HG02610 (cell line): ENCODE measurements around the gene SLC6A17.

Experiments
- ATAC-seq: cut with Tn5 transposase; IDR thresholded peaks from one replicate; pipeline ENCODE4 v1.9.1; 2021; ENCODE audit warnings: mild to moderate bottlenecking, moderate library complexity; ENCODE audit not compliant: unreplicated experiment

SLC6A17 gene

DNA sequence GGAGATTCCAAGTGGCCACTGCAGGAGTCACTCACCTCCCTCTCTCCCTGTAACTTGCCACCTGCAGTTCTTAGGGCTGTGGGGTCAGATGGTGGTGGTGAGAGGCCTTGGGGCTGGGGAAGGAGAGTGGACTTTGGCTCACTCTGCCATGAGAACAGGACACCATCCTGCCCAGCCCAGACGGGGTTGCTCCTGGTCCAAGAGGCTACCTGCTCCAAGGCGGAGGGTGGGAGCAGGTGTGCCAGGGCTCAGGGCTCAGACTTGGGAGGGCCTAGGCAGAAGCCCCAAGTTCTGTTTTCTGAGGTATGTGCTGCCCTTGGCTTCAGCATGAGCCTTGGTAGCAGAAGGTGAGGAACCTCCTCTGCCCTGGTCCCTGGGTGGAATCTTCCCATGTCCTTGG lies 48.5 kb downstream of the SLC6A17 start:
- no peak for ATAC-seq

DNA sequence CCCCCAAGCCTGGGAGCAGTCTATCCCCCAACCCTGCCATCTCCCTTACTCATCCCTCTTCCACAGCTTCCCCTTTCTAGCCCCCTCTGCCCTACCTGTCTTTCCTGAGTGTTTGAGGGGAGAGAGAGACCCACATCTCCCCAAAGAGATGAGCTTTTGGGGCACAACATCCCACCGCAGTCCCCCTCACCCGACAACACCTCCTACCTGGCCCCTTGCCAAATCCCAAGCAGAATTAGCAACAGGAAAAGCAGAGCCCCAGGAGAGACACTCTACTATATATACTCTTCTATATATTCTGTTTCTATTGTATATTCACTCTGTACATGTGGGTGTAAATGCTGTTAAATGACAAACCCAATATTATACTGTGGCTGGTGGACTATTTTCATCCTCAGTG lies 49.9 kb downstream of the SLC6A17 start:
- ATAC-seq, result no peak

DNA sequence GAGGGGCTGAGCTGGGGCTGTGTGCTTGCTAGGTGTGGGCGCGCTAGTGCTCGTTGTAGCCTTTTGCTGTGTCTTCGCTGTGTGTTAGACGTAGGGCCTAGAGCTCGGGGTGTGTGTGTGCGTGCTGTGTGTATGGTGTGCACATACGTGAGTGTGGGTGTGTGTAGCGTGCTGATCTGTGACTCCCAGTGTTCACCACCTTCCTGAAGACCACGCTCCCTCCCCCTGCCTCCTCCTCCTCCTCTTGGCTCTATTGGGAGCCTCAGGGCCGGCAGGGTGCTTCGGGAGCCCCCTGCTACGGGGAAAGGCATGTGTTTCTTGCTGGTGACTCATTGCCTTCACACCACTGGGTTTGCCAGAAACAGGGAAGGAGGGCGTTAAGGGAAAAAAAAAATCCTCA lies 50.4 kb downstream of the SLC6A17 start:
- no peak for ATAC-seq

DNA sequence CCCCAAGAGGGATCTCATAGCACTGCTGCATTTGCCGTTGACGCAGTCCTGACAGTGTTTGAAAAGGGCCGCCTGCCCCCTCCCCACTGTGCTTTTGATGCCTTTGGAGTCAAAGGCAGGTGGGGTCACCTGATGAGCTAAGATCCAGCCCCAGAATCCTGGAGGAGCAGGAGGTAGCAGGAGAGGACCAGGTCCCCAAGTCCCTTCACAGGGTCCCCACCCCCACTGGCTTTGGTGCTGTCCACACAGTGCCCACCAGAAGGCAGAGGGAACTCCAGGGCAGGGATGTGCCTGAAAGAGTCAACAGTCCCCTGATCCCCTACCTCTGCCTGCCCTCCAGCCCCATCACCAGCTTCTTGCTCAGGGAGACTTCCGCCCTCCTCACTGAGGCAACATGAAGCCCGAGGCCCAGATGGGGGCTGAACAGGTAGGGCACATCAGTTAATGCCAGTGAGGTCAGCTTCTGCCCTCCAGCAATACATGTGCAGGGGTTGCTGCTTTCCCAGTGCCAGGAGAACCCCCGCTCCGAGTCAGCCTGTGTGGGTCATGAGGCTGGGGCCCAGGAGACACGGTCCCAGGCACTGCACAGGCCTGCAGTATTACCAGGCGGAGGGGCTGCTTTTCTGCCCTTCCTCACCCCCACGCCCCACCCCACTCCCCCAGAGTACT lies 51.0 kb downstream of the SLC6A17 start:
- ATAC-seq, result no peak

GRCh38 chr1:110203021-110203661 lies 52.8 kb downstream of the SLC6A17 start:
- no peak for ATAC-seq

- ATAC-seq, result no peak
Measured at GRCh38 chr1:110205156-110205555, 54.9 kb downstream of the SLC6A17 start.

DNA sequence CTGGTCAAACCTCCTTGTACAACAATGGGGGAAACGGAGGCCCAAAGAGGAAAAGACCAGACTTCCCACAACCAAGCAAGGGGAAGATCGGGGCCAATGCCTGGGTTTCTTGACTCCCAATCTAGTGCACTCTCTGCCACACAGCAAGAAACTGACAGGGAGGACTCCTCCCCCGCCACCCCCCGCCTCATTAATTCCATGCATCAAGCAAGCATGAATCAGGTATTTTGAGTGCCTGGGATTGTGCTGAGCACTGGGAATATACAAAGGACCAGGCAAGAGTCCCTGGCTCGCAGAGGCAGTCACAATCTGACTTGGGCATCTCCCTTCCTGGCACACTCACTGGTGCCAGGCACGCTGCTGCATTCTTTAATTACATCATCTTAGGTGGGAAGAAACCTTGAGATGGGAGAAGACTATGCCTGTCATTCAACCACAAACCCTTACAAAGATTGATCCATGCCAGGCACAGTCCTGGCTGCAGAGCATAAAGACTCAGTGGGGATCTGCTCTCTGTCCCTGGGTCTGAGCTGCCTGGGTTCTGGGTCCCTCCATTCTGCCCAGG lies 55.4 kb downstream of the SLC6A17 start:
- no peak for ATAC-seq

- ATAC-seq, result no peak
Measured at GRCh38 chr1:110206261-110206920, 56.1 kb downstream of the SLC6A17 start.

DNA sequence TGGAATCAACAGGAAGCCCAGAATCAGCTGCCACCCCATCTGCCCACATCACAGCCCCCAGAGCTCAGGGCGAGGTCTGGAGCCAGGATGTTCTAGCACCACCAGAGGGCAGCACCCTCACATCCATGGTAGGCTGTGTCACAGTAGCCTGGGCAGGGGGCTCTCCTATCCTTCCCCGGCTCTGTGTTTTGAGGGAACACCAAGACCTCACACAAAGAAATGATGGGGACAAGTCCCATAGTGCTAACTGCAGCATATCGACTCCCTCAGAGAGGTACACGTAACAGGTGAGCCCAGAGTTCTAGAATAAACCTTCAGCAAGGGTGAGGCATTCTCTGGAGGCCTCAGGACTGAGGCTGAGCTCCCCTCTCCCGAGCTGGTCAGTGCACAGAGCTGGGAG lies 57.5 kb downstream of the SLC6A17 start:
- ATAC-seq, result no peak

GRCh38 chr1:110208916-110209645 lies 58.8 kb downstream of the SLC6A17 start:
- ATAC-seq, result no peak

DNA sequence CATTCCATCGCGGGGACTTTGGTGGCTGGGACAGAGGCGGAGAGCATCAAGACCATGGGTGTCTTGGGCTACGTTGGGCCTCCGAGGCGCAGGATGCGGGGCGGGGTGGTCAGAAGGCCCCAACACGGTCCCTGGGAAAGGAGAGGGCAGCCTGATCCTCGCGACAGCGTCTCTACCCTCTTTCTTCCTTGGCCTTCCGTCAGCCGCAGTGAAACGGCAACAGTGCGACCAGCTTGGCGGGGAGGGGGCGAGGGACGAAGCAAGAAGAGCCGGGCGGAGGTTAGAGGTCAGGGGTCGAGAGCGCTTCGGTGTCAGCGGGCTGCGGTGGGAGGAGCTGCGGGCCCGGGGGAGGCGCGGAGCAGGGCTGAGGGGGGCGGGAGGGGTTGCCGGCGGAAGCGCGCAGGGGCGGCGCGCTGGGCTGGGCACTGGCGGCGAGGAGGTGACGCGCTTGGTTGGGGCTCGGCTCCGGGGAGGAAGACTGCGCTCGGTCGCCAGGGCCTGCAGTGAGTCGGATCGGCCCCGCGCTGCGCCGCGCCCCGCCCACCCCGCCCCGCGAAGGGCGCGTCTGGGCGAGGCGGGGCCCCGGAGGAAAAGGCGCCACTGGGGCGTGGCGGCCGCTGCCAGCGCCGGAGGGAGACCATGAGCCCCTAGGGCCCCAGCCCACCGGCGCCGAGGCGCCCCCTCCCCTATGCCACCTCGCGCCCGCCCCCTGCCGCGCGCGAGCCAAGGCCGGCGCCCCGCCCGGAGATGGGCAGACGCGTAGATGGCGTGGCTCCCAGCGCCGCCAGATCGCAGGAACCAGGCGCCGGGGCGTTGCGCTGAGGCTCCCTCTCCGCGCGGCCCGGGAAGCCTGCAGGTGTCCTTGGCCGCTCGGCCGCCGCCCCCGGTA lies 59.7 kb downstream of the SLC6A17 start, which contains the start of gene KCNC4:
Gene KCNC4, plus strand, starts transcription at position 600 of the 889 bp plus-strand sequence. CDS start 1,186 bp downstream, outside the sequence.
- peak; percentile 86 for ATAC-seq

DNA sequence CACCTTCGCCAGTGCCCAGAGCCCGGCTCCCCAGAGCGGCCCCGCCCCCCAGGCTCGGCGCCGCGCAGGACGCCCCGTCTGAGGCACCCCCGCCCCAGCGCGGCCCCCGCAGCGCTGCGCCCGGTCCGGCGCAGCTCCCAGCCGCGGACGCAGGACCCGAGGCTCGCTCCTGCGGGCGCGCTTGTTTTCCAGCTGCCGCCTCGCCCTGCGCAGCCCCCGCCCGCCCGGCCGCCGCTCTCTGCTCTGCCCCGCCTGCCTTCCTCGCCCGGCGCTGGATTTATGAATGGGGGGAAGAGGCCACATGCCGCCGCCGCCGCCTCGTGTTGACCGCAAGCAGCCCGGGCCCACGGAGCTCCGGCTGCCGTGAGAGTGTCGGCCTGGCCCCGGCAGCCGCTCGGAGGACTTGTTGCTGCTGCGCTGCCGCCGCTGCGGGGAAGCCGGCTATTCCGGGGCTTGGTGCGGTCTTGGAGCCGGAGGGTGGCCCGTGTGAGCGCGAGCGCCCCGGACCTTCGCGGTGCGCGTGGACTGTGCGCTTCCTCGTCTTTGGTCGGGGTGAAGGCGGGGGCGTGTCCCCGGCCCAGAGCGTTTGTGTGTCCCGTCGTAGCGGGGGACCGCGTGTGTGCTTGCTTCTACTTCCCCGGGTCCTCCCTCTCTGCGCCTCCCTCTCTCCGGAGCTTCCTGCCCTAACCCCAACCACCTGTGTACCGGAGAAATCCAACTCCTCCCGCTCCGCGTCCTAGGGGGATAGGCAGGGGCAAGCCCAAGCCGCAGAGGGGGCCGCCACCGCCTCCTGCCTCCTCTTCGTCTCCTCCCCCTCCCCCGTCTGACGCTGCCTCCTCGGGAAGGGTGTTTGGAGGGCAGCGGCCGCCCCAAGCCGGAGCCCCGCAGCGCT lies 60.6 kb downstream of the SLC6A17 start:
- peak; percentile 8 for ATAC-seq

DNA sequence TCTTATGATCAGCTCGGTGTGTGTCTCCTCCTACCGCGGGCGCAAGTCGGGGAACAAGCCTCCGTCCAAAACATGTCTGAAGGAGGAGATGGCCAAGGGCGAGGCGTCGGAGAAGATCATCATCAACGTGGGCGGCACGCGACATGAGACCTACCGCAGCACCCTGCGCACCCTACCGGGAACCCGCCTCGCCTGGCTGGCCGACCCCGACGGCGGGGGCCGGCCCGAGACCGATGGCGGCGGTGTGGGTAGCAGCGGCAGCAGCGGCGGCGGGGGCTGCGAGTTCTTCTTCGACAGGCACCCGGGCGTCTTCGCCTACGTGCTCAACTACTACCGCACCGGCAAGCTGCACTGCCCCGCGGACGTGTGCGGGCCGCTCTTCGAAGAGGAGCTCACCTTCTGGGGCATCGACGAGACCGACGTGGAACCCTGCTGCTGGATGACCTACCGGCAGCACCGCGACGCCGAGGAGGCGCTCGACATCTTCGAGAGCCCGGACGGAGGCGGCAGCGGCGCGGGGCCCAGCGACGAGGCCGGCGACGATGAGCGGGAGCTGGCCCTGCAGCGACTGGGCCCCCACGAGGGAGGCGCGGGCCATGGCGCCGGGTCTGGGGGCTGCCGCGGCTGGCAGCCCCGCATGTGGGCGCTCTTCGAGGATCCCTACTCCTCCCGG lies 61.3 kb downstream of the SLC6A17 start:
- no peak for ATAC-seq

DNA sequence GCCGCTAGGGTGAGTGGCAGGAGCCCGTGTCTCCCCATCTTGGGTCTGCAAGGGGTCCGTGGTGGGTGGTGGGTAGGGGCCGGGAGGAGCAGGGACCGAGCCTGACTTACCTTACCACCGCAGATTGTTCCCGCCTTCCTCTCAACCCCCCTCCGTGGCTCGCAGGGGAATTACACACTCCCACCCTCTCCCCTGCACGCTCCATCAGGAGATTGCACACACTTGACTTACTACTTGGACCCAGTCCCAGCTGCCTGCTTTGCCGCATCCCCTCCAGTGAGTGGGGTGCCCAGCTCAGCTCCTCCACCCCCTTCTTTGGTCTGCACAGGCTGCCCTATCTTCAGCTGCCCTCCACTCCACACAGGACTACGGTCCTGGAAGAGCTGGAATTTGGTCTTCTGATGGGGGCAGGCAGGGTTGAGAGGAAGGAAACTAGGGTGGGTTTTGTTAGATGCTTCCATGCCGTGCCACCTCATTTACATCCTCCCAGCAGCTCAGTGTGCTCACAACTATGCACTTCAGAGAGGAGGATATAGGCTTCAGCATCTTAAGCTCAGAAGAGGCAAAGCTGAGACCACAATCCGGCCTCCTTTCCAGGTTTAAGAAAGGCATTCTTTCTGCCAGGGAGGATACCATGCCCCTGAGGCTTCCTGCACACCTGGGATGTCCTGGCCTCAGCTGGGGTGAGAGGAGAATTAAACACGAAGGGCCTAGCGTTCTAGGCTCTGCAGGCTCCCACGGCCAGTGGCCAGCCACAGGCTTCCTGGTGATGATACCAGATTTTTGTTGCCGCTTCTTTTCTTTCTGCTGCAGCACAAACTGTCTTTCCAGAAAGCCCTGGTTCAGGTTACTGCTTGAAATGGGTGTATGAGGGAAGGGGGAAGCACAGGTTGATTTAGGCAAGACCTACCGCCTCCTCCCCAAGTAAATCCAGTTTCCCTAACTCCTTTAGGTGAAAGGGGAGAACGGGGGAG lies 62.2 kb downstream of the SLC6A17 start:
- no peak for ATAC-seq

DNA sequence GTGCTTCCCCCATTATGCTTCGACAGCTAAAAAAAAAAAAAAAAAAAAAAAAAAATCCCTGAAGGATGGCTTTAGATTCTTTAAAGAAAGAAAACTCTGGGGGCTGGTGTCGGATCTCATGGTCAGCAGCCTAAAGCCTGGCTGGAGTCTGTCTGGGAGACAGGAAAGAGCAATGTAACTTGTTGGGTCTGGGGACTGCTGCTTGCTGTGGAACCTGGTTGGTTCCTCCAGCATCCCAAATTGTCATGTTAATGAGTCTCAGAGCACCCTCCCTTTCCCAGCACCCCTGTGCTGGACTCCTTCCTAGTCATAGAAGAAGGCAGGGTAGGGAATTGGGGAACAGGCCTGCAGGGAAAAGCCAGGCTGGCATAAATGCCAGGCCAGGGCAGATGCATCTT lies 62.8 kb downstream of the SLC6A17 start:
- no peak for ATAC-seq

DNA sequence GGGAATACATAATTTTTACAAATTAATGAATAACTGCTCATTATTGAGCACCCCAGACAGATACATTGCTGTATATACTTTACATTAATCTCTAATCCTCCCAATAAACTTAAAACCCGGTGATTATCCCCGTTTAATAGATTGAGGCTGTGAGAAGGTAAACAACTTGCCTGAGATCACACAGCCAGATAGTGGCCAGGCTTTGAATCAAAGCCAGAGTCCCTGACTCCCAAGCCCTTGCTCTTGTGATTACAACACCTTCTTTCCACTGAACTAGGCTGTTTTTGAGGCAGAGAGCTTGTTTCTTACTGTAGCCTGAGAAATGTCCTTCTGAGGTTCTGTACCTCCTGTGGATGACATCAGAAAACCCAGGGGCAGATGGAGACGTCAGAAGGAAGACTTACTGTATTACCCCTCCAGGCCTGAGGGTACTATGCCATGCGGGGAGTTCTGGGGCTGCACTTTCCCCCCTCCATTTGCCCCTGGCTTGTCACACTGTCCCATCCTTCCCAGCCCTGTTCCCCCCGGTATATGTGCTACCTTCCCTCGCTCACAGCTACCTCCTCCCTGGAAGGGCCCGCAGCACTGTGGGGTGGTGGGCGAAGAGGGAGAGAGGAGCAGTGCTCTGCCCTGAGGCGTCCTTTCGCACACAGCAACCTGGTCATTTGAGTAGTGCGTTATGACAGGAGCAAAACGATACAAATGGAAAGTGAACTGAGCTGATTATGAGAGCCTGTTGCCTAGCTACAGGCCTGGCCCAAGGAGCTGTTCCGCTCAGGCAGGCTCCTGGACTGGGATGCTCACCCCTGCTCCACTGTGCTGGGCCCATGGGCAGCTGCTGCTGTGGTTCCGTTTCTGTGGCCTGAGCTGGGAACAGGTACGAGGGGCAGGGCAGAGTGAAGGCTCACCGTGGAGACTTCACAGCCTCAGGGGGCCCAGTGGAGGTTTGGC lies 64.4 kb downstream of the SLC6A17 start:
- ATAC-seq, result no peak
